Activated naive CD8-positive, alpha-beta T cell treated with anti-CD3 and anti-CD28 coated beads for 36 hours (primary cell): ENCODE data around the gene P2RY8. TPM values are rescaled to one million over a fixed set of nuclear protein-coding genes. Genes with fewer than 3 reads are reported as not detected.
A peak's percentile ranks its signal among the peaks of the same experiment; 100 is the strongest.
"Not testable (repeated sequence)": the region's sequence is repeated elsewhere in the genome, so short reads cannot be mapped to it uniquely, and the experiment has no call there.

Experiments
- DNase-seq: peaks from one replicate; pipeline ENCODE4 v3.0.0; 2021
- H3K27ac Mint-ChIP-seq: one replicate; pipeline ENCODE4 v1.8.0; 2022; ENCODE audit warnings: mild to moderate bottlenecking, moderate library complexity, mixed read lengths
- H3K27me3 Mint-ChIP-seq: one replicate; pipeline ENCODE4 v1.8.0; 2022; ENCODE audit warnings: mild to moderate bottlenecking, mixed read lengths
- H3K36me3 Mint-ChIP-seq: one replicate; pipeline ENCODE4 v1.8.0; 2021; ENCODE audit warnings: mild to moderate bottlenecking, mixed read lengths
- H3K4me1 Mint-ChIP-seq: one replicate; pipeline ENCODE4 v1.8.0; 2021; ENCODE audit warnings: mixed read lengths
- H3K4me3 Mint-ChIP-seq: one replicate; pipeline ENCODE4 v1.8.0; 2022; ENCODE audit warnings: mild to moderate bottlenecking, moderate library complexity, mixed read lengths
- H3K9me3 Mint-ChIP-seq: one replicate; pipeline ENCODE4 v1.8.0; 2022; ENCODE audit warnings: mixed read lengths
- total RNA-seq, 2 experiments: library from RNA; stranded (reverse); gene quantifications; one replicate each; pipeline ENCODE4 v1.2.3, GENCODE V29; 2021

Gene P2RY8
- total RNA-seq, 2 experiments from 2014 or later, result 12.5 to 13.3 TPM

- Mint-ChIP-seq H3K4me3 (no peak overlapping the region), H3K36me3 (peaks cover 73% of the 10 kb centered on the region), H3K27ac (no peak overlapping the region), H3K27me3 (no peaks in the 10 kb centered on the region), H3K9me3 (peaks cover 47% of the 10 kb centered on the region), H3K4me1 (peaks cover 5% of the 10 kb centered on the region)
- no peak for DNase-seq
These were observed 92.2 kb downstream of the P2RY8 start for GRCh38 chrX:1444561-1445500.

- peaks cover 2% of the 10 kb centered on the region for H3K4me1 Mint-ChIP-seq
- peaks cover 35% of the 10 kb centered on the region for H3K9me3 Mint-ChIP-seq
- no peak overlapping the region for H3K4me3 Mint-ChIP-seq
- H3K36me3 Mint-ChIP-seq, result peaks cover 66% of the 10 kb centered on the region
- peak overlapping the region; percentile 68 for H3K27ac Mint-ChIP-seq
- DNase-seq, result no peak
- no peaks in the 10 kb centered on the region for H3K27me3 Mint-ChIP-seq
These were observed 93.4 kb downstream of the P2RY8 start for GRCh38 chrX:1443496-1444075.

GRCh38 chrX:1442724-1443367 is 94.1 kb downstream of the P2RY8 start:
- Mint-ChIP-seq H3K36me3 (peaks cover 64% of the 10 kb centered on the region), H3K27ac (no peak overlapping the region), H3K4me3 (no peak overlapping the region), H3K4me1 (peaks cover 2% of the 10 kb centered on the region), H3K9me3 (peaks cover 28% of the 10 kb centered on the region), H3K27me3 (no peaks in the 10 kb centered on the region)
- DNase-seq, result no peak

- DNase-seq, result no peak
- Mint-ChIP-seq H3K36me3 (peaks cover 64% of the 10 kb centered on the region), H3K4me3 (no peak overlapping the region), H3K27me3 (no peaks in the 10 kb centered on the region), H3K4me1 (no peaks in the 10 kb centered on the region), H3K9me3 (peaks cover 23% of the 10 kb centered on the region), H3K27ac (no peak overlapping the region)
These were observed 94.8 kb downstream of the P2RY8 start for GRCh38 chrX:1442016-1442665.

- no peak for DNase-seq
- no peak overlapping the region for H3K4me3 Mint-ChIP-seq
- no peaks in the 10 kb centered on the region for H3K27me3 Mint-ChIP-seq
- H3K36me3 Mint-ChIP-seq, result peaks cover 71% of the 10 kb centered on the region
- no peak overlapping the region for H3K27ac Mint-ChIP-seq
- no peaks in the 10 kb centered on the region for H3K4me1 Mint-ChIP-seq
- H3K9me3 Mint-ChIP-seq, result peaks cover 18% of the 10 kb centered on the region
These were observed 96.5 kb downstream of the P2RY8 start for GRCh38 chrX:1440506-1440905.

- no peaks in the 10 kb centered on the region for H3K4me1 Mint-ChIP-seq
- no peak overlapping the region for H3K4me3 Mint-ChIP-seq
- no peaks in the 10 kb centered on the region for H3K27me3 Mint-ChIP-seq
- no peak for DNase-seq
- H3K9me3 Mint-ChIP-seq, result peaks cover 2% of the 10 kb centered on the region
- no peak overlapping the region for H3K27ac Mint-ChIP-seq
- H3K36me3 Mint-ChIP-seq, result peaks cover 41% of the 10 kb centered on the region
These were observed 101.6 kb downstream of the P2RY8 start for GRCh38 chrX:1435241-1435895.

GRCh38 chrX:1434871-1435240 is 102.1 kb downstream of the P2RY8 start:
- H3K27me3 Mint-ChIP-seq, result no peaks in the 10 kb centered on the region
- H3K4me3 Mint-ChIP-seq, result no peak overlapping the region
- peaks cover 43% of the 10 kb centered on the region for H3K36me3 Mint-ChIP-seq
- peaks cover 2% of the 10 kb centered on the region for H3K9me3 Mint-ChIP-seq
- H3K27ac Mint-ChIP-seq, result no peak overlapping the region
- H3K4me1 Mint-ChIP-seq, result no peaks in the 10 kb centered on the region
- DNase-seq, result no peak

GRCh38 chrX:1433646-1434357 is 103.2 kb downstream of the P2RY8 start:
- H3K4me3 Mint-ChIP-seq, result no peak overlapping the region

GRCh38 chrX:1430451-1430850 is 106.5 kb downstream of the P2RY8 start:
- Mint-ChIP-seq H3K36me3 (peaks cover 21% of the 10 kb centered on the region), H3K27ac (no peak overlapping the region)

More at GRCh38 chrX:1433646-1434357, 103.2 kb downstream of the P2RY8 start:
- Mint-ChIP-seq H3K9me3 (peaks cover 2% of the 10 kb centered on the region), H3K36me3 (peaks cover 40% of the 10 kb centered on the region), H3K27ac (no peak overlapping the region), H3K27me3 (no peaks in the 10 kb centered on the region), H3K4me1 (no peaks in the 10 kb centered on the region)
- no peak for DNase-seq

GRCh38 chrX:1427756-1428155 is 109.2 kb downstream of the P2RY8 start:
- Mint-ChIP-seq H3K27ac (no peak overlapping the region), H3K36me3 (peaks cover 40% of the 10 kb centered on the region), H3K9me3 (peaks cover 17% of the 10 kb centered on the region)

More at GRCh38 chrX:1430451-1430850, 106.5 kb downstream of the P2RY8 start:
- Mint-ChIP-seq H3K9me3 (no peaks in the 10 kb centered on the region), H3K4me1 (no peaks in the 10 kb centered on the region), H3K4me3 (no peak overlapping the region), H3K27me3 (no peaks in the 10 kb centered on the region)
- no peak for DNase-seq

GRCh38 chrX:1426321-1426720 is 110.7 kb downstream of the P2RY8 start:
- not testable (repeated sequence) for H3K4me1 Mint-ChIP-seq, H3K27ac Mint-ChIP-seq, H3K27me3 Mint-ChIP-seq, H3K4me3 Mint-ChIP-seq, DNase-seq
- peaks cover 28% of the 10 kb centered on the region for H3K9me3 Mint-ChIP-seq
- H3K36me3 Mint-ChIP-seq, result peaks cover 52% of the 10 kb centered on the region

More at GRCh38 chrX:1427756-1428155, 109.2 kb downstream of the P2RY8 start:
- H3K4me3 Mint-ChIP-seq, result no peak overlapping the region
- no peaks in the 10 kb centered on the region for H3K4me1 Mint-ChIP-seq
- no peak for DNase-seq
- H3K27me3 Mint-ChIP-seq, result no peaks in the 10 kb centered on the region

- H3K27me3 Mint-ChIP-seq, result no peaks in the 10 kb centered on the region
These were observed 111.6 kb downstream of the P2RY8 start for GRCh38 chrX:1425381-1425780.

GRCh38 chrX:1424147-1424851 is 112.7 kb downstream of the P2RY8 start:
- Mint-ChIP-seq H3K27ac (no peak overlapping the region), H3K36me3 (peaks cover 59% of the 10 kb centered on the region), H3K27me3 (no peaks in the 10 kb centered on the region), H3K4me3 (no peak overlapping the region), H3K4me1 (no peaks in the 10 kb centered on the region), H3K9me3 (peaks cover 33% of the 10 kb centered on the region)
- DNase-seq, result no peak

More at GRCh38 chrX:1425381-1425780, 111.6 kb downstream of the P2RY8 start:
- Mint-ChIP-seq H3K9me3 (peaks cover 28% of the 10 kb centered on the region), H3K4me3 (no peak overlapping the region), H3K27ac (no peak overlapping the region), H3K4me1 (no peaks in the 10 kb centered on the region), H3K36me3 (peaks cover 56% of the 10 kb centered on the region)
- no peak for DNase-seq
